Spleen (tissue), 11 donors: Measurements from ENCODE around the gene CD34. TPM values are rescaled to one million over a fixed set of nuclear protein-coding genes. Genes with fewer than 3 reads are reported as not detected.

ENCODE experiments used
- DNase-seq: peaks from one replicate; pipeline ENCODE4 v3.0.0-alpha.2; 2020
- H3K27ac ChIP-seq, 8 donors: fragments of 200-600 bp; sonication (generic) in 7 of 8; 1 replicate in 4 of 8; 2 replicates in 4 of 8; pipeline versions ENCODE4 v1.5.0 to v1.8.0; 2016 to 2021; ENCODE audit warnings: inconsistent platforms in 4 of 8, mild to moderate bottlenecking in 4 of 8, moderate library complexity in 1 of 8
- H3K27me3 ChIP-seq, 7 donors: fragments of 200-600 bp; sonication (generic) in 6 of 7; replicated peaks in 1 of 7; 1 replicate in 4 of 7; 2 replicates in 3 of 7; pipeline versions ENCODE4 v1.5.0 to v1.8.0; 2016 to 2021; ENCODE audit warnings: inconsistent platforms in 3 of 7, mild to moderate bottlenecking in 1 of 7
- H3K36me3 ChIP-seq, 6 donors: fragments of 200-600 bp; sonication (generic) in 5 of 6; 1 replicate in 4 of 6; 2 replicates in 2 of 6; pipeline versions ENCODE4 v1.5.0 to v1.8.0; 2016 to 2021; ENCODE audit warnings: inconsistent platforms in 2 of 6
- H3K4me1 ChIP-seq, 6 donors: fragments of 200-600 bp; sonication (generic) in 5 of 6; 1 replicate in 3 of 6; 2 replicates in 3 of 6; pipeline versions ENCODE4 v1.5.0 to v1.8.0; 2016 to 2021; ENCODE audit warnings: inconsistent platforms in 3 of 6
- H3K4me3 ChIP-seq, 8 donors: fragments of 200-600 bp; sonication (generic) in 7 of 8; 1 replicate in 4 of 8; 2 replicates in 4 of 8; pipeline versions ENCODE4 v1.5.0 to v1.8.0; 2016 to 2021; ENCODE audit warnings: inconsistent platforms in 4 of 8, mild to moderate bottlenecking in 4 of 8, moderate library complexity in 2 of 8
- H3K9me3 ChIP-seq, 8 donors: fragments of 200-600 bp; sonication (generic) in 7 of 8; 1 replicate in 4 of 8; 2 replicates in 4 of 8; pipeline versions ENCODE4 v1.5.0 to v1.8.0; 2016 to 2021; ENCODE audit warnings: inconsistent platforms in 4 of 8
- CTCF ChIP-seq, 11 experiments: fragments of 200-600 bp in 7 of 11; fragments of 450-650 bp in 4 of 11; sonication (generic) in 4 of 11; IDR thresholded peaks in 8 of 11; conservative IDR thresholded peaks in 3 of 11; 1 replicate in 7 of 11; 2 replicates in 4 of 11; pipeline versions ENCODE4 v1.4.0 to v1.8.0; 2016 to 2021; ENCODE audit warnings: antibody characterized with exemption in 11 of 11, inconsistent platforms in 4 of 11, mild to moderate bottlenecking in 1 of 11
- POLR2A ChIP-seq, 3 donors: fragments of 450-650 bp; IDR thresholded peaks; one replicate each; pipeline ENCODE4 v1.5.1; 2017; ENCODE audit warnings: antibody characterized with exemption in 3 of 3, mild to moderate bottlenecking in 1 of 3
- POLR2AphosphoS5 ChIP-seq, 3 donors: sonication (generic); formaldehyde crosslinking; IDR thresholded peaks; one replicate each; pipeline ENCODE4 v1.5.1; 2017; ENCODE audit warnings: antibody characterized with exemption in 3 of 3
- WGBS, 5 donors: extraction: QIAGEN DNeasy Blood & Tissue Kit in 3 of 5; methylation state at CpG; one replicate each; pipeline versions ENCODE4 v1.1.5 to v1.1.7; 2013 to 2018; 5-methylcytosine and 5-hydroxymethylcytosine counted together
- intact Hi-C: fragments of 100-400 bp; cut with DNase I; formaldehyde crosslinking; loops from one replicate; pipeline ENCODE4 v1.15.0; 2023; ENCODE audit warnings: low total_unique reads
- polyA plus RNA-seq, 3 donors: library from polyadenylated mRNA; stranded (reverse); fragments of 200-250 nt; gene quantifications; one replicate each; pipeline ENCODE4 v1.2.1, GENCODE V29; 2013
- total RNA-seq, 7 donors: library from RNA; depleted of rRNA in 3 of 7; stranded (reverse); fragments of >200 nt in 3 of 7; fragmentation: NEBNext Ultra II Directional in 4 of 7; extraction: Animal tissue kit (Norgen Biotek cat#: 25700) in 4 of 7; gene quantifications; one replicate each; pipeline versions ENCODE4 v1.1.0 to v1.2.1, GENCODE V29; 2016 to 2021
- donor health status: healthy with polysubstance abuse.
- donor health status: DM: no; HTN: no; CAD: no; lungs with moderate emphysema.
- donor health status: DM: no; HTN: no; CAD: no.
- donor health status: Bipolar disorder and iron deficiency.
- donor health status: healthy.
- donor health status: DM: no; HTN: no; CAD: no.
- donor health status: DM: yes; HTN: yes; CAD: no.

Gene CD34
- total and polyA plus RNA-seq, 10 donors, result 5.1 to 31.5 (median 17.5) TPM

GRCh38 chr1:207884266-207885029, 26.5 kb downstream of the CD34 start:
- Histone ChIP-seq H3K27ac (peak overlapping the region in 7 of 8 donors; percentile 76 to 88 (median 81)), H3K27me3 (no peaks in the 10 kb centered on the region), H3K4me1 (peaks cover 19 to 77% (median 57%) of the 10 kb centered on the region in 6 donors), H3K9me3 (no peaks in the 10 kb centered on the region), H3K4me3 (no peak overlapping the region), H3K36me3 (no peaks in the 10 kb centered on the region)
- DNase-seq, result no peak
- intact Hi-C loops, result no loop called here
- 69 to 84% (median 80%) methylated on average over 9 of the region's 9 CpGs for WGBS, 5 donors
- no peak for TF ChIP-seq CTCF (IDR thresholded peaks at IDR 0.05 in 8 of 11, conservative IDR thresholded peaks at IDR 0.05 in 3 of 11)
- no peak for TF ChIP-seq POLR2AphosphoS5 (IDR thresholded peaks at IDR 0.05)
- TF ChIP-seq POLR2A (IDR thresholded peaks at IDR 0.05), result no peak

GRCh38 chr1:207883660-207884250, 27.2 kb downstream of the CD34 start:
- no peaks in the 10 kb centered on the region for H3K27me3 ChIP-seq
- H3K4me3 ChIP-seq, result peak overlapping the region in 6 of 8 donors; percentile 3 to 60 (median 16)
- DNase-seq, result no peak
- H3K4me1 ChIP-seq, result peaks cover 15 to 70% (median 50%) of the 10 kb centered on the region in 6 donors
- no peaks in the 10 kb centered on the region for H3K9me3 ChIP-seq
- peak overlapping the region; percentile 75 to 88 (median 79) for H3K27ac ChIP-seq
- 56 to 70% (median 58%) methylated on average over 2 of the region's 2 CpGs for WGBS, 5 donors
- intact Hi-C loops, result no loop called here
- TF ChIP-seq POLR2A (IDR thresholded peaks at IDR 0.05), result no peak
- no peak for TF ChIP-seq POLR2AphosphoS5 (IDR thresholded peaks at IDR 0.05)
- TF ChIP-seq CTCF (IDR thresholded peaks at IDR 0.05 in 8 of 11, conservative IDR thresholded peaks at IDR 0.05 in 3 of 11), result peak in 1 of 11 experiments; percentile 9
- no peaks in the 10 kb centered on the region for H3K36me3 ChIP-seq

GRCh38 chr1:207883104-207883651, 27.7 kb downstream of the CD34 start:
- peaks cover 15 to 64% (median 46%) of the 10 kb centered on the region in 6 donors for H3K4me1 ChIP-seq
- 15 to 26% (median 21%) methylated on average over 5 of the region's 5 CpGs for whole genome bisulfite sequencing, 5 donors
- H3K36me3 ChIP-seq, result no peaks in the 10 kb centered on the region
- TF ChIP-seq POLR2A (IDR thresholded peaks at IDR 0.05), result no peak
- TF ChIP-seq CTCF (IDR thresholded peaks at IDR 0.05 in 8 of 11, conservative IDR thresholded peaks at IDR 0.05 in 3 of 11), result no peak
- no peak for TF ChIP-seq POLR2AphosphoS5 (IDR thresholded peaks at IDR 0.05)
- no peak for DNase-seq
- H3K27ac ChIP-seq, result peak overlapping the region; percentile 75 to 88 (median 79)
- peak overlapping the region in 7 of 8 donors; percentile 3 to 60 (median 16) for H3K4me3 ChIP-seq
- H3K27me3 ChIP-seq, result no peaks in the 10 kb centered on the region
- no peaks in the 10 kb centered on the region for H3K9me3 ChIP-seq
- intact Hi-C loops, result no loop called here

GRCh38 chr1:207882692-207883091, 28.2 kb downstream of the CD34 start:
- H3K27ac ChIP-seq, result peak overlapping the region; percentile 75 to 88 (median 79)
- TF ChIP-seq POLR2AphosphoS5 (IDR thresholded peaks at IDR 0.05), result no peak
- no peak for TF ChIP-seq POLR2A (IDR thresholded peaks at IDR 0.05)
- no peak for TF ChIP-seq CTCF (IDR thresholded peaks at IDR 0.05 in 8 of 11, conservative IDR thresholded peaks at IDR 0.05 in 3 of 11)
- 50 to 77% (median 55%) methylated on average over 3 of the region's 3 CpGs for WGBS, 5 donors
- H3K27me3 ChIP-seq, result no peaks in the 10 kb centered on the region
- H3K4me3 ChIP-seq, result peak overlapping the region in 4 of 8 donors; percentile 6 to 60 (median 19)
- intact Hi-C loops, result no loop called here
- peaks cover 15 to 59% (median 42%) of the 10 kb centered on the region in 6 donors for H3K4me1 ChIP-seq
- H3K36me3 ChIP-seq, result no peaks in the 10 kb centered on the region
- no peak for DNase-seq
- no peaks in the 10 kb centered on the region for H3K9me3 ChIP-seq
